Measurements from ENCODE around the gene OR5K4. TPM values are rescaled to one million over a fixed set of nuclear protein-coding genes. Genes with fewer than 3 reads are reported as not detected.

Gene OR5K4
- polyA plus RNA-seq, 3 donors, result not detected

DNA sequence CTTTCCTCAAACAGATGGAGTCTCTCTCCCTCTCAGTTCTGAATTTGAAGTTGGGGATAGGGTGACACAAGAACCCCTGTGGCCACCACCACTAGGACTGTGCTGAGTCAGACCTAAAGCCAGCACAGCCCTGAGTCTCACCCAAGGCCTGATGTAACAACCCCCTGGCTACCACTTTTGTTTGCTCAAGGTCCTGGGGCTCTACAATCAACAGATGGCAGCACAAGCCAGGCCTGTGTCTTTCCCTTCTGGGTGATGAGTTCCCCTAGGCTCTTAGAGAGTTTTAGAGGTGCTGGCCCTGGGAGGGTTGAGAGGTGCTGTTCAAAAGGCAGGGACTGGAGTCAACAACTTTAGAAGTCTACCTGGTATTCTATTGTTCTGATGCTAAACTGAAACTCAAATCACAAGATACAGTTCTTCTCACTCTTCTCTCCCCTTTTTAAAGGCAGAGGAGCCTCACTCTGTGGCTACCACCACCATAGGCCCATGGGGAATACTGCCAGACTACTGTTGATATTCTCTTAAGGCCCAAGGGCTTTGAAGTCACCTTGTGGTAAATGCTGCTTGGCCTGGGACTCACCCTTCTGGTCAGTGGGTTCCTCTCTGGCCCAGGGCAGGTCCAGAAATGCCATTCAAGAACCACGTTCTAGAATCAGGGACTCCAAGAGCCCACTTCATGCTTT lies 6.5 kb downstream of the OR5K4 start:
- no peak for DNase-seq
- no peaks in the 10 kb centered on the region for H4K20me1 ChIP-seq (ENCODE audit: insufficient read depth, low read length)
- Mint-ChIP-seq H3K27ac (no peak overlapping the region), H3K36me3 (no peaks in the 10 kb centered on the region), H3K9me3 (peaks cover 4 to 14% (median 9%) of the 10 kb centered on the region in 7 donors), H3K4me1 (no peaks in the 10 kb centered on the region), H3K4me3 (no peak overlapping the region), H3K27me3 (ENCODE audit: low read depth in 3 of 3) (peaks cover 0 to 1% (median 0%) of the 10 kb centered on the region in 3 donors)
- intact Hi-C loops (cut with micrococcal nuclease), result no loop called here
- no peaks in the 10 kb centered on the region for H3K4me1 ChIP-seq (ENCODE audit: control insufficient read depth in 1 of 2, insufficient read depth in 2 of 2, low read length in 2 of 2)
- H3K27ac ChIP-seq (ENCODE audit: low read depth in 1 of 2, low read length in 2 of 2), result no peak overlapping the region
- no peaks in the 10 kb centered on the region for H3K36me3 ChIP-seq (replicated peaks in 1 of 2; ENCODE audit: control insufficient read depth in 1 of 2, insufficient read depth in 2 of 2, low read length in 2 of 2)
- no peak overlapping the region for H3K4me3 ChIP-seq (replicated peaks in 1 of 3; ENCODE audit: low read depth in 2 of 3, low read length in 3 of 3)
- H2AFZ ChIP-seq (ENCODE audit: insufficient read depth, low read depth, low read length, poor library complexity, severe bottlenecking), result no peak overlapping the region
- TF ChIP-seq, protein P1, sequence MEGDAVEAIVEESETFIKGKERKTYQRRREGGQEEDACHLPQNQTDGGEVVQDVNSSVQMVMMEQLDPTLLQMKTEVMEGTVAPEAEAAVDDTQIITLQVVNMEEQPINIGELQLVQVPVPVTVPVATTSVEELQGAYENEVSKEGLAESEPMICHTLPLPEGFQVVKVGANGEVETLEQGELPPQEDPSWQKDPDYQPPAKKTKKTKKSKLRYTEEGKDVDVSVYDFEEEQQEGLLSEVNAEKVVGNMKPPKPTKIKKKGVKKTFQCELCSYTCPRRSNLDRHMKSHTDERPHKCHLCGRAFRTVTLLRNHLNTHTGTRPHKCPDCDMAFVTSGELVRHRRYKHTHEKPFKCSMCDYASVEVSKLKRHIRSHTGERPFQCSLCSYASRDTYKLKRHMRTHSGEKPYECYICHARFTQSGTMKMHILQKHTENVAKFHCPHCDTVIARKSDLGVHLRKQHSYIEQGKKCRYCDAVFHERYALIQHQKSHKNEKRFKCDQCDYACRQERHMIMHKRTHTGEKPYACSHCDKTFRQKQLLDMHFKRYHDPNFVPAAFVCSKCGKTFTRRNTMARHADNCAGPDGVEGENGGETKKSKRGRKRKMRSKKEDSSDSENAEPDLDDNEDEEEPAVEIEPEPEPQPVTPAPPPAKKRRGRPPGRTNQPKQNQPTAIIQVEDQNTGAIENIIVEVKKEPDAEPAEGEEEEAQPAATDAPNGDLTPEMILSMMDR (IDR thresholded peaks at IDR 0.05), result no peak
- no peaks in the 10 kb centered on the region for H3K27me3 ChIP-seq (ENCODE audit: control insufficient read depth in 2 of 2, insufficient read depth in 2 of 2, low read length in 2 of 2)
- H3K9me3 ChIP-seq (replicated peaks in 1 of 2; ENCODE audit: control insufficient read depth in 1 of 2, insufficient read depth in 1 of 2, low read length in 2 of 2), result peaks cover 0 to 9% of the 10 kb centered on the region in 2 donors
- no peak overlapping the region for H3K4me2 ChIP-seq (replicated peaks; ENCODE audit: extremely low read depth, low read length, poor library complexity, severe bottlenecking)
- no peak overlapping the region for H3K9ac ChIP-seq (ENCODE audit: insufficient read depth, low read length, poor library complexity, severe bottlenecking)
- WGBS (ENCODE audit: insufficient coverage), result 89% methylated on average over 1 of the region's 1 CpG
- H3K79me2 ChIP-seq (ENCODE audit: insufficient read depth, low read length), result no peaks in the 10 kb centered on the region

DNA sequence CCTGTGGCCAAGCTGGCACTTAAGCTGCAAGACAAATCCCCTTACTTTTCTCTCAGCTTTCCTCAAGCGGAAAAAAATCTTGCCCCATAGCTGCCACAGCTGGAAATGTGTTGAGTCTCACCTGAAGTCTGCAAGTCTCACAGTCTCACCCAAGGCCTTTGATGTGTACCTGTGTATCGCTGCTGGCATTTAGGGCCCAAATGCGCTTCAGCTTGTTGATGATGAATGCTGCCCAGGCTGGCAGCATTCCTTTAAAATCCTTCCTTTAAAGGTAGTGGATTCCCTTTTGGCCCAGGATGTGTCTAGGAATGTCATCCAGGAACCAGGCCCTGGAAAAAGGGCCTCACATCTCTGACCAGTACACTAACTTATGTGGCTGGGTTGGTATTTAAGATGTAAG lies 7.0 kb downstream of the OR5K4 start:
- Histone ChIP-seq H3K4me1 (ENCODE audit: control insufficient read depth in 1 of 2, insufficient read depth in 2 of 2, low read length in 2 of 2) (no peaks in the 10 kb centered on the region), H3K4me3 (replicated peaks in 1 of 3; ENCODE audit: low read depth in 2 of 3, low read length in 3 of 3) (no peak overlapping the region), H3K9ac (ENCODE audit: insufficient read depth, low read length, poor library complexity, severe bottlenecking) (no peak overlapping the region), H2AFZ (ENCODE audit: insufficient read depth, low read depth, low read length, poor library complexity, severe bottlenecking) (no peak overlapping the region), H3K36me3 (replicated peaks in 1 of 2; ENCODE audit: control insufficient read depth in 1 of 2, insufficient read depth in 2 of 2, low read length in 2 of 2) (no peaks in the 10 kb centered on the region), H3K27ac (ENCODE audit: low read depth in 1 of 2, low read length in 2 of 2) (no peak overlapping the region), H3K27me3 (ENCODE audit: control insufficient read depth in 2 of 2, insufficient read depth in 2 of 2, low read length in 2 of 2) (no peaks in the 10 kb centered on the region), H3K9me3 (replicated peaks in 1 of 2; ENCODE audit: control insufficient read depth in 1 of 2, insufficient read depth in 1 of 2, low read length in 2 of 2) (peaks cover 0 to 9% of the 10 kb centered on the region in 2 donors), H4K20me1 (ENCODE audit: insufficient read depth, low read length) (no peaks in the 10 kb centered on the region), H3K4me2 (replicated peaks; ENCODE audit: extremely low read depth, low read length, poor library complexity, severe bottlenecking) (no peak overlapping the region), H3K79me2 (ENCODE audit: insufficient read depth, low read length) (no peaks in the 10 kb centered on the region)
- intact Hi-C loops (cut with micrococcal nuclease), result no loop called here
- WGBS (ENCODE audit: insufficient coverage), result 80% methylated on average over 1 of the region's 3 CpGs
- H3K27ac Mint-ChIP-seq, result no peak overlapping the region
- peaks cover 0 to 1% (median 0%) of the 10 kb centered on the region in 3 donors for H3K27me3 Mint-ChIP-seq (ENCODE audit: low read depth in 3 of 3)
- TF ChIP-seq, protein P1 (IDR thresholded peaks at IDR 0.05), result no peak
- no peak overlapping the region for H3K4me3 Mint-ChIP-seq
- H3K4me1 Mint-ChIP-seq, result no peaks in the 10 kb centered on the region
- H3K36me3 Mint-ChIP-seq, result no peaks in the 10 kb centered on the region
- peaks cover 4 to 14% (median 9%) of the 10 kb centered on the region in 7 donors for H3K9me3 Mint-ChIP-seq
- DNase-seq, result no peak

Data from CD14-positive monocyte (primary cell).